Liver (tissue), 3 donors: ENCODE measurements around the gene HES3.

Experiments used
- EGR1 ChIP-seq, 2 donors: IDR thresholded peaks; 2 replicates each; pipeline ENCODE4 v1.6.1; 2016 to 2018; ENCODE audit warnings: antibody characterized with exemption in 2 of 2, low read depth in 2 of 2
- GABPA ChIP-seq, 2 donors: IDR thresholded peaks in 1 of 2; conservative IDR thresholded peaks in 1 of 2; 2 replicates each; pipeline ENCODE4 v1.6.1; 2016; ENCODE audit warnings: antibody characterized with exemption in 2 of 2, mild to moderate bottlenecking in 1 of 2, moderate library complexity in 1 of 2
- HNF4A ChIP-seq, 2 donors: conservative IDR thresholded peaks; 2 replicates each; pipeline ENCODE4 v1.6.1; 2016; ENCODE audit warnings: antibody characterized with exemption in 2 of 2, mild to moderate bottlenecking in 2 of 2
- HNF4G ChIP-seq: IDR thresholded peaks from 2 replicates; pipeline ENCODE4 v1.6.1; 2016; ENCODE audit warnings: antibody characterized with exemption
- NR2F2 ChIP-seq: IDR thresholded peaks from 2 replicates; pipeline ENCODE4 v1.6.1; 2016; ENCODE audit warnings: antibody characterized with exemption
- RAD21 ChIP-seq, 2 donors: IDR thresholded peaks; 2 replicates each; pipeline ENCODE4 v1.6.1; 2016; ENCODE audit warnings: antibody characterized with exemption in 2 of 2, mild to moderate bottlenecking in 2 of 2
- RXRA ChIP-seq, 2 donors: IDR thresholded peaks; 2 replicates each; pipeline ENCODE4 v1.6.1; 2017 to 2018; ENCODE audit warnings: antibody characterized with exemption in 2 of 2, mild to moderate bottlenecking in 1 of 2
- SP1 ChIP-seq: IDR thresholded peaks from 2 replicates; pipeline ENCODE4 v1.6.1; 2018; ENCODE audit warnings: antibody characterized with exemption, mild to moderate bottlenecking
- TAF1 ChIP-seq: conservative IDR thresholded peaks from 2 replicates; pipeline ENCODE4 v1.6.1; 2016; ENCODE audit warnings: antibody characterized with exemption, mild to moderate bottlenecking
- YY1 ChIP-seq: IDR thresholded peaks from 2 replicates; pipeline ENCODE4 v1.6.1; 2016; ENCODE audit warnings: antibody characterized with exemption, mild to moderate bottlenecking
- TF ChIP-seq, protein P1 (sequence below): fragments of 150-350 bp; IDR thresholded peaks from 2 replicates; pipeline ENCODE4 v1.5.1; 2017; ENCODE audit warnings: improper control_type of control experiment, low read depth, low read length; ENCODE audit not compliant: missing input control
- TF ChIP-seq, protein P2 (sequence below): IDR thresholded peaks from 2 replicates; pipeline ENCODE4 v1.6.1; 2016; ENCODE audit warnings: antibody characterized with exemption, mild to moderate bottlenecking
- TF ChIP-seq, protein P3 (sequence below): IDR thresholded peaks from 2 replicates; pipeline ENCODE4 v1.6.1; 2016; ENCODE audit warnings: antibody characterized with exemption
- donor health status: healthy.
- donor health status: healthy.

DNA sequence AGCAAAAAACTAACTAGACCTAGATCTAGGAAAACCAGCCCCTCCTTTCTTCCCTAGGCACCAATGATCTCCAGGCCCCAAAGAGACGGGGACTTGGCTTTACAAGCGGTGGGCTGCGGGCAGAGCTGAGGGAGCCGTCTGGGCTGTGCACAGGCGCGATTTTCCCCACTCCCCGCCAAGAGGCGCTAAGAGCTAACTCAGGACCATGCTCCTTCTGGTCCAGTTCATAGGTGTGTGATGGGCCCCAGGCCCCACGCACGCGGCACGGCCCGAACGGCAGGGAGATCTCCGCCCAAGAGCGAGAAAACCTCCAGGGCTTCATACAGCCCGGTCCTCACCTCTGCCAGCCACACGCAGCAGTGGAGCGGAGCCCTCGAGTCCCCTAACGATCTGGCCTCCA is 24.4 kb downstream of the HES3 start:
- no peak for TF ChIP-seq SP1
- no peak for TF ChIP-seq NR2F2
- TF ChIP-seq, protein P1, sequence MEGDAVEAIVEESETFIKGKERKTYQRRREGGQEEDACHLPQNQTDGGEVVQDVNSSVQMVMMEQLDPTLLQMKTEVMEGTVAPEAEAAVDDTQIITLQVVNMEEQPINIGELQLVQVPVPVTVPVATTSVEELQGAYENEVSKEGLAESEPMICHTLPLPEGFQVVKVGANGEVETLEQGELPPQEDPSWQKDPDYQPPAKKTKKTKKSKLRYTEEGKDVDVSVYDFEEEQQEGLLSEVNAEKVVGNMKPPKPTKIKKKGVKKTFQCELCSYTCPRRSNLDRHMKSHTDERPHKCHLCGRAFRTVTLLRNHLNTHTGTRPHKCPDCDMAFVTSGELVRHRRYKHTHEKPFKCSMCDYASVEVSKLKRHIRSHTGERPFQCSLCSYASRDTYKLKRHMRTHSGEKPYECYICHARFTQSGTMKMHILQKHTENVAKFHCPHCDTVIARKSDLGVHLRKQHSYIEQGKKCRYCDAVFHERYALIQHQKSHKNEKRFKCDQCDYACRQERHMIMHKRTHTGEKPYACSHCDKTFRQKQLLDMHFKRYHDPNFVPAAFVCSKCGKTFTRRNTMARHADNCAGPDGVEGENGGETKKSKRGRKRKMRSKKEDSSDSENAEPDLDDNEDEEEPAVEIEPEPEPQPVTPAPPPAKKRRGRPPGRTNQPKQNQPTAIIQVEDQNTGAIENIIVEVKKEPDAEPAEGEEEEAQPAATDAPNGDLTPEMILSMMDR: no peak
- TF ChIP-seq, protein P2, sequence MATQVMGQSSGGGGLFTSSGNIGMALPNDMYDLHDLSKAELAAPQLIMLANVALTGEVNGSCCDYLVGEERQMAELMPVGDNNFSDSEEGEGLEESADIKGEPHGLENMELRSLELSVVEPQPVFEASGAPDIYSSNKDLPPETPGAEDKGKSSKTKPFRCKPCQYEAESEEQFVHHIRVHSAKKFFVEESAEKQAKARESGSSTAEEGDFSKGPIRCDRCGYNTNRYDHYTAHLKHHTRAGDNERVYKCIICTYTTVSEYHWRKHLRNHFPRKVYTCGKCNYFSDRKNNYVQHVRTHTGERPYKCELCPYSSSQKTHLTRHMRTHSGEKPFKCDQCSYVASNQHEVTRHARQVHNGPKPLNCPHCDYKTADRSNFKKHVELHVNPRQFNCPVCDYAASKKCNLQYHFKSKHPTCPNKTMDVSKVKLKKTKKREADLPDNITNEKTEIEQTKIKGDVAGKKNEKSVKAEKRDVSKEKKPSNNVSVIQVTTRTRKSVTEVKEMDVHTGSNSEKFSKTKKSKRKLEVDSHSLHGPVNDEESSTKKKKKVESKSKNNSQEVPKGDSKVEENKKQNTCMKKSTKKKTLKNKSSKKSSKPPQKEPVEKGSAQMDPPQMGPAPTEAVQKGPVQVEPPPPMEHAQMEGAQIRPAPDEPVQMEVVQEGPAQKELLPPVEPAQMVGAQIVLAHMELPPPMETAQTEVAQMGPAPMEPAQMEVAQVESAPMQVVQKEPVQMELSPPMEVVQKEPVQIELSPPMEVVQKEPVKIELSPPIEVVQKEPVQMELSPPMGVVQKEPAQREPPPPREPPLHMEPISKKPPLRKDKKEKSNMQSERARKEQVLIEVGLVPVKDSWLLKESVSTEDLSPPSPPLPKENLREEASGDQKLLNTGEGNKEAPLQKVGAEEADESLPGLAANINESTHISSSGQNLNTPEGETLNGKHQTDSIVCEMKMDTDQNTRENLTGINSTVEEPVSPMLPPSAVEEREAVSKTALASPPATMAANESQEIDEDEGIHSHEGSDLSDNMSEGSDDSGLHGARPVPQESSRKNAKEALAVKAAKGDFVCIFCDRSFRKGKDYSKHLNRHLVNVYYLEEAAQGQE: no peak
- no peak for TF ChIP-seq RXRA (IDR thresholded peaks at IDR 0.05)
- no peak for TF ChIP-seq HNF4A (conservative IDR thresholded peaks at IDR 0.05)
- no peak for TF ChIP-seq YY1
- no peak for TF ChIP-seq HNF4G
- TF ChIP-seq, protein P3, sequence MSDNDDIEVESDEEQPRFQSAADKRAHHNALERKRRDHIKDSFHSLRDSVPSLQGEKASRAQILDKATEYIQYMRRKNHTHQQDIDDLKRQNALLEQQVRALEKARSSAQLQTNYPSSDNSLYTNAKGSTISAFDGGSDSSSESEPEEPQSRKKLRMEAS: no peak
- no peak for TF ChIP-seq RAD21 (IDR thresholded peaks at IDR 0.05)
- TF ChIP-seq EGR1 (IDR thresholded peaks at IDR 0.05; ENCODE audit: low read depth in 2 of 2): no peak
- no peak for TF ChIP-seq TAF1
- TF ChIP-seq GABPA (IDR thresholded peaks at IDR 0.05 in 1 of 2, conservative IDR thresholded peaks at IDR 0.05 in 1 of 2): no peak
